Measurements from ENCODE around the gene KLHL29.

DNA sequence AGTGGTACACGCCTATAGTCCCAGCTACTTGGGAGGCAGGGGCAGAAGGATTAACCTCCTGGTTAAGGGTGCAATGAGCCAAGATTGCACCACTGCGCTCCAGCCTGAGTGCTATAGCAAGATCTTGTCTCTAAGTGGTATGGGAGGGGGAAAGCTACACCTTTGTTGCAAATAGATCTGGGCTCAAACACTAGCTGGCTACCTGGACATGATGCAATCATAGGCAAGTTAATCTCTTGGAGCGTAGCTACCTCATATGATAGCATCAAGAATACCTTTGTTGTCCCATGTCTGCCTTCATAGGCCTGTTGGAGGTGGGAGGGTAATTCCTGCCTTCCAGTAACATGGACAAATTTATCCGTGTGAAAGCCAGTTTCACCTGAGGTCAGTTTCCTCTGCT lies 15.7 kb downstream of the KLHL29 start:
- TF ChIP-seq, protein P1, sequence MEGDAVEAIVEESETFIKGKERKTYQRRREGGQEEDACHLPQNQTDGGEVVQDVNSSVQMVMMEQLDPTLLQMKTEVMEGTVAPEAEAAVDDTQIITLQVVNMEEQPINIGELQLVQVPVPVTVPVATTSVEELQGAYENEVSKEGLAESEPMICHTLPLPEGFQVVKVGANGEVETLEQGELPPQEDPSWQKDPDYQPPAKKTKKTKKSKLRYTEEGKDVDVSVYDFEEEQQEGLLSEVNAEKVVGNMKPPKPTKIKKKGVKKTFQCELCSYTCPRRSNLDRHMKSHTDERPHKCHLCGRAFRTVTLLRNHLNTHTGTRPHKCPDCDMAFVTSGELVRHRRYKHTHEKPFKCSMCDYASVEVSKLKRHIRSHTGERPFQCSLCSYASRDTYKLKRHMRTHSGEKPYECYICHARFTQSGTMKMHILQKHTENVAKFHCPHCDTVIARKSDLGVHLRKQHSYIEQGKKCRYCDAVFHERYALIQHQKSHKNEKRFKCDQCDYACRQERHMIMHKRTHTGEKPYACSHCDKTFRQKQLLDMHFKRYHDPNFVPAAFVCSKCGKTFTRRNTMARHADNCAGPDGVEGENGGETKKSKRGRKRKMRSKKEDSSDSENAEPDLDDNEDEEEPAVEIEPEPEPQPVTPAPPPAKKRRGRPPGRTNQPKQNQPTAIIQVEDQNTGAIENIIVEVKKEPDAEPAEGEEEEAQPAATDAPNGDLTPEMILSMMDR (conservative IDR thresholded peaks at IDR 0.05; ENCODE audit: low read depth, low read length), result no peak
- no peak for TF ChIP-seq EZH2 (IDR thresholded peaks at IDR 0.05; ENCODE audit: borderline replicate concordance, low read depth, low read length, poor library complexity, severe bottlenecking)
